Progenitor cell of endocrine pancreas (in vitro differentiated cells): ENCODE data around the gene STON1. TPM values are rescaled to one million over a fixed set of nuclear protein-coding genes. Genes with fewer than 3 reads are reported as not detected.
"Not testable (repeated sequence)": the region's sequence is repeated elsewhere in the genome, so short reads cannot be mapped to it uniquely, and the experiment has no call there.

Source experiments
- DNase-seq: peaks from one replicate; pipeline ENCODE4 v3.0.0; 2021; ENCODE audit warnings: low spot score; ENCODE audit not compliant: unreplicated experiment
- H3K27ac Mint-ChIP-seq: 2 replicates; pipeline ENCODE4 v1.8.0; 2021; ENCODE audit warnings: mild to moderate bottlenecking, moderate library complexity, mixed read lengths
- H3K27me3 Mint-ChIP-seq: 2 replicates; pipeline ENCODE4 v1.8.0; 2021; ENCODE audit warnings: mixed read lengths
- H3K36me3 Mint-ChIP-seq: 2 replicates; pipeline ENCODE4 v1.8.0; 2022; ENCODE audit warnings: mixed read lengths; ENCODE audit not compliant: insufficient read depth
- H3K4me1 Mint-ChIP-seq: 2 replicates; pipeline ENCODE4 v1.8.0; 2021; ENCODE audit warnings: low read depth, mixed read lengths
- H3K4me3 Mint-ChIP-seq: 2 replicates; pipeline ENCODE4 v1.8.0; 2021; ENCODE audit warnings: low read depth, mild to moderate bottlenecking, moderate library complexity, mixed read lengths
- H3K9me3 Mint-ChIP-seq: 2 replicates; pipeline ENCODE4 v1.8.0; 2021; ENCODE audit warnings: low read depth, mixed read lengths
- total RNA-seq: library from RNA; stranded (reverse); gene quantifications from 2 replicates; pipeline ENCODE4 v1.2.1, GENCODE V29; 2021
- TF ChIP-seq, protein P1 (sequence below): fragments of 200-600 bp; sonication (generic); IDR thresholded peaks from one replicate; pipeline ENCODE4 v1.5.0; 2021; ENCODE audit warnings: antibody characterized with exemption, mild to moderate bottlenecking; ENCODE audit not compliant: unreplicated experiment

STON1 gene
- total RNA-seq, 1 donor from 2014 or later = 8.6 TPM

DNA sequence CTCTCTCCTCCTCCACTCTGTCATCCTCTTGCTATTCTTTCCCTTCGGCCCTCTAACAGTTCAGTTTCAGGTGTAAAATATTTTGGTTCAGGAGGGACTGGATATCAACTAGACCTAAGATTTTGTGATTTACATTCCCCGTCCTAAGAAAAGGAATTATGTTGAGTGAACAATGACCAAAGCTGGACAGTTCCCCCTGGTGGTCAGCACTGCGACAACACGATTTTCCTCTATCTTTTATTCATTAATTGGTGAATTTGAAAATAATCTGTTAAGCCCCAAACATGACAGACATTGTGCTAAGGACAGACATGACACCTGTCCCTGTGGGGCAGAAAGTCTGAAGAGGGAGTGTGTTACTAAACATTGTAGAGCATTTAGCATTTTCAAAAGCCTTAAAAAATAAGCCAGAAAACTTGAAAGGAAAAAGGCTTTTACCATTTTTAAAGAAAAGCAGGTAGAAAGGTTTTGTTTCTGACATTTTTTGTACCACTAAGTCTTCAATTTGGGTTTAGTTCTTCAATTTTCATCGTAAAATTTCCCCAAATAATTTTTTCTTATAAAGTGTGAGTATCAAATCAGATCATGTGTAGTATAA lies 59.3 kb downstream of the STON1 start:
- TF ChIP-seq, protein P1, sequence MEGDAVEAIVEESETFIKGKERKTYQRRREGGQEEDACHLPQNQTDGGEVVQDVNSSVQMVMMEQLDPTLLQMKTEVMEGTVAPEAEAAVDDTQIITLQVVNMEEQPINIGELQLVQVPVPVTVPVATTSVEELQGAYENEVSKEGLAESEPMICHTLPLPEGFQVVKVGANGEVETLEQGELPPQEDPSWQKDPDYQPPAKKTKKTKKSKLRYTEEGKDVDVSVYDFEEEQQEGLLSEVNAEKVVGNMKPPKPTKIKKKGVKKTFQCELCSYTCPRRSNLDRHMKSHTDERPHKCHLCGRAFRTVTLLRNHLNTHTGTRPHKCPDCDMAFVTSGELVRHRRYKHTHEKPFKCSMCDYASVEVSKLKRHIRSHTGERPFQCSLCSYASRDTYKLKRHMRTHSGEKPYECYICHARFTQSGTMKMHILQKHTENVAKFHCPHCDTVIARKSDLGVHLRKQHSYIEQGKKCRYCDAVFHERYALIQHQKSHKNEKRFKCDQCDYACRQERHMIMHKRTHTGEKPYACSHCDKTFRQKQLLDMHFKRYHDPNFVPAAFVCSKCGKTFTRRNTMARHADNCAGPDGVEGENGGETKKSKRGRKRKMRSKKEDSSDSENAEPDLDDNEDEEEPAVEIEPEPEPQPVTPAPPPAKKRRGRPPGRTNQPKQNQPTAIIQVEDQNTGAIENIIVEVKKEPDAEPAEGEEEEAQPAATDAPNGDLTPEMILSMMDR = peak; percentile 87
- no peak overlapping the region for H3K4me3 Mint-ChIP-seq
- H3K36me3 Mint-ChIP-seq = peaks cover 5% of the 10 kb centered on the region
- H3K27me3 Mint-ChIP-seq = no peaks in the 10 kb centered on the region
- H3K27ac Mint-ChIP-seq = no peak overlapping the region
- H3K9me3 Mint-ChIP-seq = no peaks in the 10 kb centered on the region
- DNase-seq = no peak
- H3K4me1 Mint-ChIP-seq = peaks cover 10% of the 10 kb centered on the region

DNA sequence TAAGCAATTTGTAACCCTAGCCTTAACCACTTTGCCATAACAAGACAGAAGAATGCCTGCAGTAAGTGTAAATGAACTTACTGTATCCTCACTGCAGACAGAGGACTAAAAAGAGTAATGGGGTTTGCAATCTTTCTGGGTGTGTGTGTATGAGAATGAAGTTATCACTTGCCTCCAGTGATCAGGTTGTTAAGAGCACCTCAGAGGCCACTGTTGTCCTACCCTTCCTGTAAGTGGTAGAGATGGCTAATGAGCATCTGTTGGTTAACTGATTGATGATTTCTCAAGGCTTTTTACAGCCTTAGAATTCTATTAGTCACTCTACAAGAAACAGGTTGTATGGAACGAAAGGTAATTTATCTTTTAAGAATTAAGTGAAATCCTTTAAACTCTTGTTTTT lies 60.1 kb downstream of the STON1 start:
- Mint-ChIP-seq H3K36me3 (no peaks in the 10 kb centered on the region), H3K27me3 (no peaks in the 10 kb centered on the region), H3K4me1 (peaks cover 6% of the 10 kb centered on the region), H3K27ac (no peak overlapping the region), H3K4me3 (no peak overlapping the region), H3K9me3 (no peaks in the 10 kb centered on the region)
- TF ChIP-seq, protein P1 = no peak
- DNase-seq = no peak

DNA sequence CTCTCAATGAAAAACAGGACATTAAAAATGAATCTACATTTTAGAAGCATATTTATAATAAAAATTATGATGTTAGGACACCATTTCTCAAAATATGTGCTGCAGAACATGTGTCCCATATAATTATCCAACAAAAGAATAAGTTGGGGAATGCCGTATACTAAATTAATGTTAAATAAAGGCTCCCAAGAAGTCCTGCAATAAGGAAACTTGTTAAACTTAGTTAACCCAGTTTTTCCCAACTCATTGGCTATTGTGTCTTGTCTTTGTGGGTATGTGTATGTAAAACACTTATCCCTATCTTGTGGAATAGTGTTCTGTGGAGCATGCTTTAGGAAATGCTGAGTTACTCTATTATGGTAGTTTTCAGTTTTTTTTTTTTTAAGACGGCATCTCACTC lies 62.1 kb downstream of the STON1 start:
- no peaks in the 10 kb centered on the region for H3K36me3 Mint-ChIP-seq
- H3K27me3 Mint-ChIP-seq = no peaks in the 10 kb centered on the region
- DNase-seq = no peak
- H3K4me3 Mint-ChIP-seq = no peak overlapping the region
- H3K9me3 Mint-ChIP-seq = no peaks in the 10 kb centered on the region
- TF ChIP-seq, protein P1 = no peak
- H3K4me1 Mint-ChIP-seq = peaks cover 6% of the 10 kb centered on the region
- H3K27ac Mint-ChIP-seq = no peak overlapping the region

DNA sequence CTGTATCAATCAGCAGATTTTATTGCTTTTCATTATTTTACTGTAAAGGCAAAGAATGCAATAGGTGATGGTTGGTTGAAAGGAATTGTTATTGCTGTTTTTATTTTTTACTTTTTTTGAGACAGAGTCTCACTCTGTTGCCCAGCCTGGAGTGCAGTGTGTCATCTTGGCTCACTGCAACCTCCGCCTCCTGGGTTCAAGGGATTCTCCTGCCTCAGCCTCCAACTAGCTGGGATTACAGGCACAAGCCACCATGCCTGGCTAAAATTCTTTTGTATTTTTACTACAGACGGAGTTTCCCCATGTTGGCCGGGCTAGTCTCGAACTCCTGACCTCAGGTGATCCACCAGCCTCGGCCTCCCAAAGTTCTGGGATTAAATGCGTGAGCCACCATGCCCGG lies 66.8 kb downstream of the STON1 start:
- not testable (repeated sequence) for H3K4me3 Mint-ChIP-seq, H3K9me3 Mint-ChIP-seq, H3K4me1 Mint-ChIP-seq, H3K27me3 Mint-ChIP-seq, H3K36me3 Mint-ChIP-seq, DNase-seq, H3K27ac Mint-ChIP-seq

DNA sequence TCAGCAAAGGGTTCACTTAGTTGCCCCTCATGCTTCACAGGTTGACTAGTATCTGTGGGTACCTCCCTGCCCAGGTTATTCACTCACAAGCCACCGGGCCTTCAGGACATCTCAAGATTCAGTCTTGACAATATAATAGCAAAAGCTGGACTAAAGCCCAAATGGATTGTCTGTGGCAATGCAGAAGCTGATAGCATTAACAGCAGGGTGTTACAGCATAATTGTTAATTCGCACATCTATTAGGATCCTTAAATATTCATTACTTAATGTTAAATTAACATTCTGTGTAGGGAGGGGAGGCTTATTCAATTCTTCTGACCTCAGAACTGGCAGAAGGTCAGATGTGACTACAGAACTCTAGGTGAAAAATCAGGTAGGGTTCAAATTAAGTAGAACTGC lies 67.5 kb downstream of the STON1 start:
- no peak for DNase-seq
- TF ChIP-seq, protein P1 = no peak

DNA sequence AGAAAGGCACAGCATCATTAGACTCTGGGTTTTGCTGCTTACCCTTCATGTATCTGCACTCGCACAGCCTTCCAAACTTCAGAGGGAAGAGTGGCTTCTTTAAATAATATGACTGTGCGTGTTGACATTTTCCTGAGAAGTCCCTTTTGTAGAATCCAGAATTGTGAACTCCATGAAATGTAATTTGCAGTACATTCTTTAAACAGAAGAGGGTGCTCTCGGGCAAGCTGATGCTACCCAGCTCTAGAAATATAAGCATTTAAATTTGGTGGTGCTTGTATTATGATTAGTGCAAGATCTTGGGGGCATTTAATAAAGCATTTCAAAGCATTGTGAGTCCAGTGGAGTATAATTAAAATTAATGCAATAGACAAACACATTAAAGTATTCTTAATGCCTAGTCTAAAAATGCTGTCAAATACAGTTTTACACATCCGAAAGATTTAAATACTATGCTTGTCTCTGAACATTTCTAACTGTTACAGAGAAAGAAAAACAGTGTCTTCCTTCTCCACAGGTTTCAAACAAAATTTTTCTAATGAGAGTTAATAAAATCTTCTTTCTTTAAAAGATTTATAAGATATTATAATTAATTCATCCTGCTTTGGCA lies 70.4 kb downstream of the STON1 start:
- Mint-ChIP-seq H3K27ac (no peak overlapping the region), H3K4me3 (no peak overlapping the region), H3K4me1 (peaks cover 2% of the 10 kb centered on the region), H3K9me3 (no peaks in the 10 kb centered on the region), H3K27me3 (no peaks in the 10 kb centered on the region), H3K36me3 (no peaks in the 10 kb centered on the region)
- TF ChIP-seq, protein P1 = peak; percentile 76
- no peak for DNase-seq

More for the DNA sequence above, 67.5 kb downstream of the STON1 start:
- H3K27me3 Mint-ChIP-seq = no peaks in the 10 kb centered on the region
- H3K9me3 Mint-ChIP-seq = no peaks in the 10 kb centered on the region
- H3K4me3 Mint-ChIP-seq = no peak overlapping the region
- peaks cover 2% of the 10 kb centered on the region for H3K4me1 Mint-ChIP-seq
- no peak overlapping the region for H3K27ac Mint-ChIP-seq
- H3K36me3 Mint-ChIP-seq = no peaks in the 10 kb centered on the region
